GM12875 (cell line): ENCODE data around the gene ZNF785.

Experiments
- H3K4me3 ChIP-seq: one replicate; pipeline ENCODE4 v1.5.1; 2011; ENCODE audit warnings: low read depth, low read length, control low read depth
- CTCF ChIP-seq: IDR thresholded peaks from 2 replicates; pipeline ENCODE4 v1.5.1; 2011; ENCODE audit warnings: low read depth, mild to moderate bottlenecking, control low read depth, inconsistent platforms, low read length, moderate library complexity, borderline replicate concordance; ENCODE audit not compliant: insufficient read depth

Gene ZNF785

GRCh38 chr16:30555315-30556124 is 30.0 kb downstream of the ZNF785 start:
- H3K4me3 ChIP-seq: no peak overlapping the region
- no peak for TF ChIP-seq CTCF

GRCh38 chr16:30554557-30555314 is 30.8 kb downstream of the ZNF785 start:
- no peak for TF ChIP-seq CTCF
- no peak overlapping the region for H3K4me3 ChIP-seq

- no peak for TF ChIP-seq CTCF
- H3K4me3 ChIP-seq: no peak overlapping the region
These were observed 32.1 kb downstream of the ZNF785 start for GRCh38 chr16:30553393-30553899.

- H3K4me3 ChIP-seq: no peak overlapping the region
- no peak for TF ChIP-seq CTCF
These were observed 32.5 kb downstream of the ZNF785 start for GRCh38 chr16:30552956-30553355.

- TF ChIP-seq CTCF: no peak
- no peak overlapping the region for H3K4me3 ChIP-seq
These were observed 33.7 kb downstream of the ZNF785 start for GRCh38 chr16:30551781-30552180.

- TF ChIP-seq CTCF: no peak
- no peak overlapping the region for H3K4me3 ChIP-seq
These were observed 36.9 kb downstream of the ZNF785 start for GRCh38 chr16:30548416-30549253.
